ENCODE data around the gene ZNF438.

DNA sequence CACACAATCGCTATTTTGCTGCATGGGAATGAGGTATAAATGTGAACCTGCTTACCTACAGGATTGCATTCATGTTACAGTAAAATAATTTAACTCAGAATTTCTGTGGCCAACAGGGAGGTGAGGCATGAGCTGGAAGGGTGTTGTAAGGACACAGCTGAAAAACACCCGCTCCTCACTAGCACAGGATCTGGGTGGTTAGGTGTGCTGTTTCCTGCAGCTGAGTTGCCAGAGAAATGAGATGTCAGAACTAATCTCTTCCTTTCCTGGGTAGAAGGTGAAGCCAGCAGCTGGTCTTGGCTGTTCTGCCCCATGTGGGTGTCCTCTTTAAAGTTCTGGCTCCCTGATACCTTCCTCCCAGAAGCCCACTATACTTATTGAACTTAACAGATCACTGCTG lies 39.0 kb upstream of the ZNF438 start:
- TF ChIP-seq POLR2AphosphoS5 (IDR thresholded peaks at IDR 0.05; ENCODE audit: low read depth, low read length) (no peak), TAF1 (IDR thresholded peaks at IDR 0.05; ENCODE audit: borderline replicate concordance, insufficient read depth, low read length) (no peak)
- TF ChIP-seq, protein P1, sequence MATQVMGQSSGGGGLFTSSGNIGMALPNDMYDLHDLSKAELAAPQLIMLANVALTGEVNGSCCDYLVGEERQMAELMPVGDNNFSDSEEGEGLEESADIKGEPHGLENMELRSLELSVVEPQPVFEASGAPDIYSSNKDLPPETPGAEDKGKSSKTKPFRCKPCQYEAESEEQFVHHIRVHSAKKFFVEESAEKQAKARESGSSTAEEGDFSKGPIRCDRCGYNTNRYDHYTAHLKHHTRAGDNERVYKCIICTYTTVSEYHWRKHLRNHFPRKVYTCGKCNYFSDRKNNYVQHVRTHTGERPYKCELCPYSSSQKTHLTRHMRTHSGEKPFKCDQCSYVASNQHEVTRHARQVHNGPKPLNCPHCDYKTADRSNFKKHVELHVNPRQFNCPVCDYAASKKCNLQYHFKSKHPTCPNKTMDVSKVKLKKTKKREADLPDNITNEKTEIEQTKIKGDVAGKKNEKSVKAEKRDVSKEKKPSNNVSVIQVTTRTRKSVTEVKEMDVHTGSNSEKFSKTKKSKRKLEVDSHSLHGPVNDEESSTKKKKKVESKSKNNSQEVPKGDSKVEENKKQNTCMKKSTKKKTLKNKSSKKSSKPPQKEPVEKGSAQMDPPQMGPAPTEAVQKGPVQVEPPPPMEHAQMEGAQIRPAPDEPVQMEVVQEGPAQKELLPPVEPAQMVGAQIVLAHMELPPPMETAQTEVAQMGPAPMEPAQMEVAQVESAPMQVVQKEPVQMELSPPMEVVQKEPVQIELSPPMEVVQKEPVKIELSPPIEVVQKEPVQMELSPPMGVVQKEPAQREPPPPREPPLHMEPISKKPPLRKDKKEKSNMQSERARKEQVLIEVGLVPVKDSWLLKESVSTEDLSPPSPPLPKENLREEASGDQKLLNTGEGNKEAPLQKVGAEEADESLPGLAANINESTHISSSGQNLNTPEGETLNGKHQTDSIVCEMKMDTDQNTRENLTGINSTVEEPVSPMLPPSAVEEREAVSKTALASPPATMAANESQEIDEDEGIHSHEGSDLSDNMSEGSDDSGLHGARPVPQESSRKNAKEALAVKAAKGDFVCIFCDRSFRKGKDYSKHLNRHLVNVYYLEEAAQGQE (IDR thresholded peaks at IDR 0.05; ENCODE audit: insufficient read depth in 1 of 2, low read depth in 2 of 2, low read length in 2 of 2) = no peak
